K562 (cell line): ENCODE measurements around the gene EPHB1. TPM values are rescaled to one million over a fixed set of nuclear protein-coding genes. Genes with fewer than 3 reads are reported as not detected.

ENCODE experiments used
- ATAC-seq: fragments of 200-7000 bp; cut with Tn5 transposase; 3 replicates; pipeline ENCODE4 v1.9.1; 2020; ENCODE audit warnings: moderate library complexity
- BruUV-seq: library from RNA; stranded (reverse); fragments of 400-500 nt; replicated peaks from 2 replicates; lab custom pipeline; 2021; lab: Mats Ljungman, UMichigan
- CTCF ChIA-PET: fragments of 300-600 bp; formaldehyde crosslinking; extraction: SDS; loops from one replicate; lab custom pipeline; 2021; ENCODE audit warnings: low intra/inter-chr PET ratio; lab: Yijun Ruan, JAX
- POLR2A ChIA-PET: fragments of 300-600, 350-650 bp; sonication (Branson Sonifier 250); formaldehyde crosslinking; extraction: SDS; loops from one replicate; lab custom pipeline; 2021; ENCODE audit warnings: antibody characterized with exemption, inconsistent platforms; lab: Yijun Ruan, JAX
- DNase-seq, 4 experiments: peaks; one replicate each; pipeline versions ENCODE4 v3.0.0 to v3.0.0-alpha.2; 2011 to 2018; ENCODE audit warnings: low spot score in 3 of 4, mixed read lengths in 3 of 4; ENCODE audit errors: extremely low read depth in 1 of 4
- FAIRE-seq: peaks from 2 replicates; lab custom pipeline; 2011; peaks lifted over from hg19 to GRCh38; lab: Jason Lieb, UNC
- H2AFZ ChIP-seq: 2 replicates; pipeline ENCODE4 v1.6.0; 2011; ENCODE audit warnings: low read depth, low read length, control low read depth, inconsistent platforms
- H3K27ac ChIP-seq: fragments of 200-600 bp; 3 replicates; pipeline ENCODE4 v1.8.0; 2011; ENCODE audit warnings: low read depth, mild to moderate bottlenecking, control low read depth, inconsistent platforms, low read length, moderate library complexity, mixed read lengths; ENCODE audit errors: extremely low read depth
- H3K27me3 ChIP-seq, 2 experiments: fragments of 300-600 bp in 1 of 2; 2 replicates in 1 of 2; 3 replicates in 1 of 2; pipeline versions ENCODE4 v1.6.0 to v1.8.0; 2011; ENCODE audit warnings: inconsistent platforms in 2 of 2, low read length in 2 of 2, mild to moderate bottlenecking in 1 of 2, mixed read lengths in 1 of 2, moderate library complexity in 1 of 2; ENCODE audit not compliant: control insufficient read depth in 2 of 2, insufficient read depth in 2 of 2
- H3K36me3 ChIP-seq: fragments of 300-600 bp; 3 replicates; pipeline ENCODE4 v1.8.0; 2011; ENCODE audit warnings: mild to moderate bottlenecking, low read length, inconsistent platforms; ENCODE audit not compliant: control insufficient read depth, insufficient read depth
- H3K4me1 ChIP-seq, 2 experiments: fragments of 200-600 bp in 1 of 2; replicated peaks in 1 of 2; 2 replicates in 1 of 2; 3 replicates in 1 of 2; pipeline versions ENCODE4 v1.5.1 to v1.8.0; 2011; ENCODE audit warnings: inconsistent platforms in 2 of 2, low read length in 2 of 2, mild to moderate bottlenecking in 1 of 2, mixed read lengths in 1 of 2, moderate library complexity in 1 of 2; ENCODE audit not compliant: control insufficient read depth in 2 of 2, insufficient read depth in 2 of 2
- H3K4me2 ChIP-seq: 2 replicates; pipeline ENCODE4 v1.6.1; 2011; ENCODE audit warnings: low read length, control low read depth, inconsistent platforms, mixed read lengths; ENCODE audit not compliant: insufficient read depth
- H3K4me3 ChIP-seq: fragments of 200-600 bp; sonication (generic), shearing (Covaris generic); 2 replicates; pipeline ENCODE4 v1.5.1; 2016; ENCODE audit warnings: control low read depth, inconsistent platforms
- H3K79me2 ChIP-seq: fragments of 200-600 bp; 3 replicates; pipeline ENCODE4 v1.8.0; 2011; ENCODE audit warnings: low read length, inconsistent platforms; ENCODE audit not compliant: control insufficient read depth, insufficient read depth
- H3K9ac ChIP-seq, 2 experiments: 2 replicates each; pipeline versions ENCODE4 v1.6.0 to v1.6.1; 2011; ENCODE audit warnings: low read depth in 2 of 2, low read length in 2 of 2, control low read depth in 1 of 2, inconsistent platforms in 1 of 2, mild to moderate bottlenecking in 1 of 2, mixed read lengths in 1 of 2; ENCODE audit not compliant: insufficient read depth in 1 of 2
- H3K9me1 ChIP-seq: one replicate; pipeline ENCODE4 v1.6.0; 2011; ENCODE audit warnings: inconsistent platforms, mild to moderate bottlenecking, low read length, moderate library complexity; ENCODE audit not compliant: control insufficient read depth, insufficient read depth
- H3K9me3 ChIP-seq: replicated peaks from 2 replicates; pipeline ENCODE4 v1.5.1; 2011; ENCODE audit warnings: low read depth, low read length, inconsistent platforms; ENCODE audit not compliant: control insufficient read depth, insufficient read depth
- H4K20me1 ChIP-seq: replicated peaks from 2 replicates; pipeline ENCODE4 v1.6.1; 2011; ENCODE audit warnings: low read length, inconsistent platforms, mixed read lengths; ENCODE audit not compliant: control insufficient read depth, insufficient read depth
- MYBL2 ChIP-seq, 2 experiments: fragments of 450-650 bp in 1 of 2; sonication (generic) in 1 of 2; formaldehyde crosslinking in 1 of 2; IDR thresholded peaks; 2 replicates each; pipeline versions ENCODE4 v1.6.1 to v1.8.1; 2017 to 2022; ENCODE audit warnings: borderline replicate concordance in 1 of 2, inconsistent platforms in 1 of 2, low read depth in 1 of 2, mild to moderate bottlenecking in 1 of 2, missing genetic modification reagents in 1 of 2, moderate library complexity in 1 of 2
- NCOA1 ChIP-seq: fragments of 450-650 bp; IDR thresholded peaks from 2 replicates; pipeline ENCODE4 v1.6.1; 2016; ENCODE audit warnings: low read depth
- PRMT5 ChIP-seq: sonication (generic); formaldehyde crosslinking; IDR thresholded peaks from 2 replicates; pipeline ENCODE4 v1.5.0; 2020; ENCODE audit warnings: missing genetic modification reagents
- RCOR1 ChIP-seq, 2 experiments: IDR thresholded peaks; 2 replicates each; pipeline ENCODE4 v1.6.1; 2012; ENCODE audit warnings: low read depth in 2 of 2, low read length in 2 of 2, borderline replicate concordance in 1 of 2, improper control_type of control experiment in 1 of 2
- SRSF3 ChIP-seq: fragments of 200-400 bp; formaldehyde crosslinking; IDR thresholded peaks from 2 replicates; pipeline ENCODE4 v1.6.1; 2016; ENCODE audit warnings: mild to moderate bottlenecking, low read length, moderate library complexity; ENCODE audit not compliant: insufficient read depth
- TEAD4 ChIP-seq, 2 experiments: sonication (generic) in 1 of 2; formaldehyde crosslinking in 1 of 2; IDR thresholded peaks; 2 replicates each; pipeline versions ENCODE4 v1.6.1 to v1.8.0; 2012 to 2022; ENCODE audit warnings: borderline replicate concordance in 1 of 2, inconsistent platforms in 1 of 2, low read length in 1 of 2, mild to moderate bottlenecking in 1 of 2, missing genetic modification reagents in 1 of 2
- ZBTB26 ChIP-seq: fragments of 450-650 bp; formaldehyde crosslinking; IDR thresholded peaks from 2 replicates; pipeline ENCODE4 v1.4.0; 2022; ENCODE audit warnings: missing genetic modification characterization
- ZNF668 ChIP-seq: fragments of 250-450 bp; sonication (Bioruptor Pico); IDR thresholded peaks from 2 replicates; pipeline ENCODE4 v1.8.0; 2022; ENCODE audit warnings: mild to moderate bottlenecking, inconsistent platforms
- WGBS: fragments of 100-300 bp; shearing (Covaris generic); methylation state at CpG from one replicate; pipeline ENCODE4 v1.1.6; 2016; ENCODE audit warnings: low coverage, mixed read lengths; ENCODE audit not compliant: insufficient coverage; ENCODE audit errors: missing lambda C conversion rate; 5-methylcytosine and 5-hydroxymethylcytosine counted together
- in situ Hi-C: fragments of 300-500 bp; cut with MboI; formaldehyde crosslinking; loops from 4 replicates; pipeline ENCODE4 v1.15.0; 2018; ENCODE audit warnings: inconsistent platforms, mixed read lengths
- intact Hi-C: fragments of 100-400 bp; cut with micrococcal nuclease; formaldehyde crosslinking; loops from 2 replicates; pipeline ENCODE4 v1.14.2; 2022
- polyA plus RNA-seq, 8 experiments: library from polyadenylated mRNA; depleted of rRNA in 4 of 8; stranded (reverse) in 5 of 8; unstranded in 3 of 8; fragments of >200 nt; fragmentation: Nextera tagmentation in 2 of 8; fragmentation: Illumina TruSeq in 1 of 8; extraction: Ambion mirVana in 2 of 8; extraction: Trizol in 1 of 8; gene quantifications; 2 replicates each; pipeline versions ENCODE4 v1.2.1 to v1.2.3, GENCODE V29; 2011 to 2014; ENCODE audit warnings: inconsistent platforms in 1 of 8, missing spikeins in 1 of 8
- total RNA-seq, 7 experiments: library from RNA; depleted of rRNA in 6 of 7; stranded (reverse); fragments of >200 nt in 6 of 7; fragmentation: Illumina TruSeq in 2 of 7; extraction: Trizol in 2 of 7; gene quantifications; 2 replicates each; pipeline versions ENCODE4 v1.2.1 to v1.2.3, GENCODE V29; 2011 to 2021; ENCODE audit warnings: low replicate concordance in 1 of 7

The EPHB1 gene
- total and polyA plus RNA-seq, 9 of the 15 experiments (the other 6 are each of a cell fraction or from before 2014, with no cell fraction given), result 0.29 TPM; not detected in 8

GRCh38 chr3:134833453-134834163, 38.5 kb downstream of the EPHB1 start:
- DNase-seq (no peak), ATAC-seq (no peak), FAIRE-seq (no peak)
- TF ChIP-seq NCOA1, result no peak
- no peak for TF ChIP-seq PRMT5 (CRISPR knock-in tag)
- TF ChIP-seq SRSF3, result no peak
- TF ChIP-seq ZBTB26 (CRISPR knock-in tag), result no peak
- TF ChIP-seq MYBL2 (IDR thresholded peaks at IDR 0.05; ENCODE audit: low read depth), result no peak
- TF ChIP-seq MYBL2 (CRISPR knock-in tag; IDR thresholded peaks at IDR 0.05; ENCODE audit: borderline replicate concordance), result no peak
- no peak for TF ChIP-seq TEAD4 (IDR thresholded peaks at IDR 0.05; ENCODE audit: low read length)
- no peak for TF ChIP-seq TEAD4 (CRISPR knock-in tag; IDR thresholded peaks at IDR 0.05; ENCODE audit: borderline replicate concordance)
- TF ChIP-seq RCOR1 (IDR thresholded peaks at IDR 0.05; ENCODE audit: borderline replicate concordance in 1 of 2, low read depth in 2 of 2, low read length in 2 of 2), result no peak
- no peak for TF ChIP-seq ZNF668 (CRISPR knock-in tag)
- ChIA-PET CTCF (no interaction called here), POLR2A (interaction anchor here (0.6 kb wide), 1 partner anchor 232 kb away, joined by 3 read pairs; no protein-coding TSS in a partner anchor)
- H3K27me3 ChIP-seq, result no peaks in the 10 kb centered on the region
- H3K36me3 ChIP-seq, result no peaks in the 10 kb centered on the region
- in situ Hi-C loops (no loop called here), intact Hi-C loops (no loop called here)
- H3K4me3 ChIP-seq, result no peak overlapping the region
- WGBS, result 0% methylated on average over 3 of the region's 5 CpGs
- H3K9me1 ChIP-seq, result no peaks in the 10 kb centered on the region
- H3K4me1 ChIP-seq, result no peaks in the 10 kb centered on the region
- H2AFZ ChIP-seq, result no peak overlapping the region
- no peaks in the 10 kb centered on the region for H4K20me1 ChIP-seq
- H3K79me2 ChIP-seq, result no peaks in the 10 kb centered on the region
- H3K9me3 ChIP-seq, result no peaks in the 10 kb centered on the region
- H3K9ac ChIP-seq, result no peak overlapping the region
- no TSS peak for BruUV-seq
- H3K4me2 ChIP-seq, result no peak overlapping the region
- H3K27ac ChIP-seq, result no peak overlapping the region
